IMR-90 (cell line): Measurements from ENCODE around the gene CLP1. TPM values are rescaled to one million over a fixed set of nuclear protein-coding genes. Genes with fewer than 3 reads are reported as not detected.

Source experiments
- ATAC-seq: fragments of 200-7000 bp; cut with Tn5 transposase; 2 replicates; pipeline ENCODE4 v1.9.1; 2020; ENCODE audit warnings: low read depth, mild to moderate bottlenecking, moderate library complexity
- BruUV-seq: library from RNA; stranded (reverse); fragments of 400-500 nt; replicated peaks from 2 replicates; lab custom pipeline; 2021; lab: Mats Ljungman, UMichigan
- CTCF ChIA-PET: fragments of 300-600 bp; formaldehyde crosslinking; extraction: SDS; loops from one replicate; lab custom pipeline; 2021; ENCODE audit warnings: antibody characterized with exemption; lab: Yijun Ruan, JAX
- POLR2A ChIA-PET: fragments of 300-600 bp; sonication (Branson Sonifier 250); formaldehyde crosslinking; loops from one replicate; lab custom pipeline; 2022; ENCODE audit warnings: antibody characterized with exemption; ENCODE audit not compliant: unreplicated experiment; lab: Charles Lee
- DNase-seq: peaks from one replicate; pipeline ENCODE4 v3.0.0; 2013
- H2AFZ ChIP-seq: replicated peaks from 2 replicates; pipeline ENCODE3; 2013; ENCODE audit warnings: low read length, mild to moderate bottlenecking; ENCODE audit not compliant: poor library complexity
- H2AK5ac ChIP-seq: 2 replicates; pipeline ENCODE4 v1.6.1; 2013; ENCODE audit warnings: low read depth, low read length, inconsistent platforms
- H2AK9ac ChIP-seq: replicated peaks from 2 replicates; pipeline ENCODE3; 2013; ENCODE audit warnings: mild to moderate bottlenecking, low read depth, low read length, moderate library complexity; ENCODE audit not compliant: poor library complexity
- H2BK120ac ChIP-seq: 2 replicates; pipeline ENCODE4 v1.6.1; 2013; ENCODE audit warnings: low read depth, low read length, inconsistent platforms
- H2BK15ac ChIP-seq: 3 replicates; pipeline ENCODE4 v1.6.1; 2013; ENCODE audit warnings: low read depth, low read length, inconsistent platforms
- H2BK20ac ChIP-seq: 2 replicates; pipeline ENCODE4 v1.6.1; 2013; ENCODE audit warnings: low read depth, mild to moderate bottlenecking, inconsistent platforms, low read length, moderate library complexity
- H2BK5ac ChIP-seq: 2 replicates; pipeline ENCODE4 v1.6.1; 2013; ENCODE audit warnings: mild to moderate bottlenecking, low read depth, low read length, inconsistent platforms; ENCODE audit not compliant: poor library complexity, severe bottlenecking
- H3K14ac ChIP-seq: replicated peaks from 2 replicates; pipeline ENCODE4 v1.6.1; 2013; ENCODE audit warnings: low read depth, low read length, inconsistent platforms
- H3K18ac ChIP-seq: 2 replicates; pipeline ENCODE4 v1.6.1; 2013; ENCODE audit warnings: low read depth, low read length, control low read depth
- H3K23ac ChIP-seq: 2 replicates; pipeline ENCODE4 v1.6.1; 2013; ENCODE audit warnings: low read depth, low read length, inconsistent platforms
- H3K27ac ChIP-seq: 2 replicates; pipeline ENCODE4 v1.5.1; 2013; ENCODE audit warnings: mild to moderate bottlenecking, control low read depth, low read length; ENCODE audit not compliant: insufficient read depth
- H3K27me3 ChIP-seq: 2 replicates; pipeline ENCODE4 v1.6.1; 2013; ENCODE audit warnings: low read length; ENCODE audit not compliant: control insufficient read depth, insufficient read depth
- H3K36me3 ChIP-seq: 2 replicates; pipeline ENCODE4 v1.6.1; 2013; ENCODE audit warnings: low read length, mixed read lengths; ENCODE audit not compliant: control insufficient read depth, insufficient read depth
- H3K4ac ChIP-seq: 2 replicates; pipeline ENCODE4 v1.6.1; 2013; ENCODE audit warnings: low read depth, low read length, inconsistent platforms
- H3K4me1 ChIP-seq: 2 replicates; pipeline ENCODE4 v1.6.1; 2013; ENCODE audit warnings: low read length, mixed read lengths; ENCODE audit not compliant: control insufficient read depth, insufficient read depth
- H3K4me2 ChIP-seq: 2 replicates; pipeline ENCODE4 v1.6.1; 2013; ENCODE audit warnings: low read depth, mild to moderate bottlenecking, control low read depth, low read length, moderate library complexity
- H3K4me3 ChIP-seq: 2 replicates; pipeline ENCODE4 v1.5.1; 2013; ENCODE audit warnings: low read depth, mild to moderate bottlenecking, control low read depth, low read length, moderate library complexity; ENCODE audit not compliant: insufficient read depth
- H3K56ac ChIP-seq: 2 replicates; pipeline ENCODE4 v1.6.1; 2013; ENCODE audit warnings: low read length, inconsistent platforms; ENCODE audit not compliant: insufficient read depth; ENCODE audit errors: extremely low read depth
- H3K79me1 ChIP-seq, 2 experiments: 2 replicates each; pipeline ENCODE4 v1.6.1; 2013; ENCODE audit warnings: low read length in 2 of 2, inconsistent platforms in 1 of 2, low read depth in 1 of 2
- H3K9ac ChIP-seq: 2 replicates; pipeline ENCODE4 v1.6.1; 2013; ENCODE audit warnings: low read depth, low read length, control low read depth
- H3K9me1 ChIP-seq: 2 replicates; pipeline ENCODE4 v1.6.1; 2013; ENCODE audit warnings: low read length, inconsistent platforms; ENCODE audit not compliant: insufficient read depth
- H3K9me3 ChIP-seq: 2 replicates; pipeline ENCODE4 v1.6.1; 2013; ENCODE audit warnings: low read length; ENCODE audit not compliant: control insufficient read depth, insufficient read depth
- H4K20me1 ChIP-seq: 2 replicates; pipeline ENCODE4 v1.6.1; 2013; ENCODE audit warnings: low read length, inconsistent platforms; ENCODE audit not compliant: insufficient read depth
- H4K5ac ChIP-seq: 2 replicates; pipeline ENCODE4 v1.6.1; 2013; ENCODE audit warnings: mild to moderate bottlenecking, low read depth, low read length, control low read depth
- H4K8ac ChIP-seq, 2 experiments: 2 replicates each; pipeline ENCODE4 v1.6.1; 2013; ENCODE audit warnings: low read depth in 2 of 2, low read length in 2 of 2, control low read depth in 1 of 2, inconsistent platforms in 1 of 2
- H4K91ac ChIP-seq: 2 replicates; pipeline ENCODE4 v1.6.1; 2013; ENCODE audit warnings: low read depth, low read length, inconsistent platforms; ENCODE audit not compliant: insufficient read depth
- BHLHE40 ChIP-seq: fragments of 150-350 bp; IDR thresholded peaks from 2 replicates; pipeline ENCODE4 v1.6.1; 2016; ENCODE audit warnings: mild to moderate bottlenecking, low read depth, low read length
- CEBPB ChIP-seq: IDR thresholded peaks from 2 replicates; pipeline ENCODE4 v1.6.1; 2012; ENCODE audit warnings: low read depth, low read length, improper control_type of control experiment
- CHD1 ChIP-seq: IDR thresholded peaks from 2 replicates; pipeline ENCODE4 v1.6.1; 2012; ENCODE audit warnings: low read depth, low read length, improper control_type of control experiment
- FOS ChIP-seq: fragments of 150-350 bp; IDR thresholded peaks from 2 replicates; pipeline ENCODE4 v1.6.1; 2016; ENCODE audit warnings: low read depth, low read length
- MAFK ChIP-seq: IDR thresholded peaks from 2 replicates; pipeline ENCODE4 v1.6.1; 2012; ENCODE audit warnings: low read depth, low read length, improper control_type of control experiment
- MAZ ChIP-seq: IDR thresholded peaks from 2 replicates; pipeline ENCODE4 v1.6.1; 2012; ENCODE audit warnings: low read depth, mild to moderate bottlenecking, low read length, improper control_type of control experiment, moderate library complexity, borderline replicate concordance
- MXI1 ChIP-seq: IDR thresholded peaks from 2 replicates; pipeline ENCODE4 v1.6.1; 2012; ENCODE audit warnings: low read depth, mild to moderate bottlenecking, low read length, moderate library complexity, borderline replicate concordance
- NFE2L2 ChIP-seq: fragments of 150-350 bp; IDR thresholded peaks from 2 replicates; pipeline ENCODE4 v1.6.1; 2016; ENCODE audit warnings: low read depth, mild to moderate bottlenecking, low read length
- POLR2A ChIP-seq: IDR thresholded peaks from 2 replicates; pipeline ENCODE4 v1.6.1; 2012; ENCODE audit warnings: mild to moderate bottlenecking, low read depth, low read length
- RAD21 ChIP-seq: IDR thresholded peaks from 2 replicates; pipeline ENCODE4 v1.6.1; 2012; ENCODE audit warnings: low read length, improper control_type of control experiment
- RCOR1 ChIP-seq: IDR thresholded peaks from 2 replicates; pipeline ENCODE4 v1.6.1; 2012; ENCODE audit warnings: mild to moderate bottlenecking, low read length, improper control_type of control experiment; ENCODE audit not compliant: insufficient replicate concordance
- RFX5 ChIP-seq: IDR thresholded peaks from 2 replicates; pipeline ENCODE4 v1.8.0; 2012; ENCODE audit warnings: low read depth, mild to moderate bottlenecking, low read length, moderate library complexity
- SMC3 ChIP-seq: fragments of 150-350 bp; IDR thresholded peaks from 2 replicates; pipeline ENCODE4 v1.6.1; 2016; ENCODE audit warnings: low read depth, mild to moderate bottlenecking, antibody characterized with exemption, low read length, moderate library complexity
- WGBS, 2 experiments: methylation state at CpG; one replicate each; pipeline versions ENCODE4 v1.1.5 to v1.1.7; 2013; ENCODE audit warnings: missing lambda C conversion rate in 2 of 2; ENCODE audit not compliant: insufficient read length in 1 of 2; ENCODE audit errors: extremely low coverage in 2 of 2; 5-methylcytosine and 5-hydroxymethylcytosine counted together
- dilution Hi-C: fragments of 300-500 bp; cut with HindIII; formaldehyde crosslinking; loops from one replicate; pipeline ENCODE4 v1.14.3; 2018; ENCODE audit warnings: low sequenced_read_pairs; ENCODE audit not compliant: unreplicated experiment
- in situ Hi-C: fragments of 300-500 bp; cut with MboI; formaldehyde crosslinking; loops from 3 replicates; pipeline ENCODE4 v1.14.3; 2019; ENCODE audit warnings: low sequenced_read_pairs, inconsistent platforms, mixed read lengths
- intact Hi-C: fragments of 100-400 bp; cut with micrococcal nuclease; formaldehyde crosslinking; loops from 2 replicates; pipeline ENCODE4 v1.10.0; 2022
- polyA plus RNA-seq, 3 experiments: library from polyadenylated mRNA; depleted of rRNA; stranded (reverse); fragments of >200 nt; gene quantifications; 2 replicates each; pipeline ENCODE4 v1.2.3, GENCODE V29; 2012; ENCODE audit warnings: low replicate concordance in 1 of 3
- total RNA-seq: library from RNA; depleted of rRNA; stranded (reverse); fragments of >200 nt; gene quantifications from 2 replicates; pipeline ENCODE4 v1.2.3, GENCODE V29; 2012
- TF ChIP-seq, protein P1 (sequence below): fragments of 150-350 bp; IDR thresholded peaks from 2 replicates; pipeline ENCODE4 v1.6.1; 2016; ENCODE audit warnings: low read depth, mild to moderate bottlenecking, low read length, moderate library complexity, borderline replicate concordance
- TF ChIP-seq, protein P2 (sequence below): conservative IDR thresholded peaks from 2 replicates; pipeline ENCODE4 v1.5.1; 2012; ENCODE audit warnings: mild to moderate bottlenecking, low read depth, low read length, improper control_type of control experiment
- TF ChIP-seq, protein P3 (sequence below): fragments of 150-350 bp; IDR thresholded peaks from 2 replicates; pipeline ENCODE4 v1.6.1; 2017; ENCODE audit warnings: mild to moderate bottlenecking, antibody characterized with exemption, low read length, low read depth

Gene CLP1
- total and polyA plus RNA-seq, 2 of the 4 experiments (the other 2 are of a cell fraction) = 16.5 to 24.0 TPM

DNA sequence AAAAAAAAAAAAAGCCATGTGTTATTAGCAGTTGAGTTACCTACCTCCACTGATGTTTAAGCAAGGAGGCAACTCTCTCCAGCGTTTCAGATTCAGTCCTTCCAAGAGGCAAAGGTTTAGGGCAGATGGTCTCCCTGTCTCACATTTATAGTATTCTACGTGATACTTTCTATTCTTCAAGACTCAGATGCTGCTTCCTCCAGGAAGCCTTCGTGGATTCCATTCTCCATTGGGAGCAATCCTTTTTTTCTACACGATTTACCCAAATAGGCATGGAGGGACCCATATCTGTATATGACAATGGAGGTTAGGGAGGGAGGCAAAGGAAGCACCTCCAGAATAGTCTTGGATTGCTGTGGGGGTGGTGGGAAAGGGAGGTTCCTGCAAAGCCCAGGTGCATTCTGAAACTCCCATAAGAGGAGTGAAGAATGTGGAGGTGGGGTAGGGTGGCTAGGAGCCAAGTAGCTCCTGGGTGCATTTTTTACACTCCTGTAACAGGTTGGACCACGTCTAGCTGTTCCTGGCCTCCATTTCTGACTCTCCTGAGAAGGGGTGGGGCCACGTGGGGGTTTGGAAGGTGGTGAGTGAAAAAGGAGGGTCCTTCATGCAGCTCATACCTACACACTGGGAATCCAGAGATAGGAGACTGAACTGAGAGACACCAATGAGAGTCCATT lies 24.0 kb upstream of the CLP1 start:
- Histone ChIP-seq H2BK20ac (no peak overlapping the region), H3K14ac (no peak overlapping the region), H4K8ac (no peak overlapping the region), H3K9me3 (no peaks in the 10 kb centered on the region), H3K9me1 (peaks cover 6% of the 10 kb centered on the region), H3K18ac (no peak overlapping the region), H4K5ac (no peak overlapping the region), H2BK120ac (no peak overlapping the region), H3K9ac (no peak overlapping the region), H3K4me3 (no peak overlapping the region), H2AK5ac (no peak overlapping the region), H3K56ac (no peak overlapping the region), H4K91ac (no peak overlapping the region), H2BK5ac (no peak overlapping the region), H2BK15ac (no peak overlapping the region), H4K20me1 (no peaks in the 10 kb centered on the region), H3K36me3 (no peaks in the 10 kb centered on the region), H3K4me1 (peaks cover 3% of the 10 kb centered on the region), H3K27me3 (peaks cover 30% of the 10 kb centered on the region), H3K4ac (no peak overlapping the region), H3K23ac (no peak overlapping the region), H3K27ac (no peak overlapping the region), H2AFZ (no peak overlapping the region), H3K4me2 (no peak overlapping the region), H2AK9ac (no peak overlapping the region), H3K79me1 (peaks cover 2 to 8% of the 10 kb centered on the region in 2 experiments; a peak in 2 of 4 replicates)
- DNase-seq = no peak
- dilution Hi-C loops = no loop called here
- TF ChIP-seq CEBPB (no peak), MAFK (no peak), RFX5 (no peak), MAZ (no peak), RAD21 (no peak), RCOR1 (no peak), CHD1 (no peak), MXI1 (no peak), POLR2A (no peak), SMC3 (no peak), NFE2L2 (no peak), FOS (no peak), BHLHE40 (no peak)
- TF ChIP-seq, protein P1, sequence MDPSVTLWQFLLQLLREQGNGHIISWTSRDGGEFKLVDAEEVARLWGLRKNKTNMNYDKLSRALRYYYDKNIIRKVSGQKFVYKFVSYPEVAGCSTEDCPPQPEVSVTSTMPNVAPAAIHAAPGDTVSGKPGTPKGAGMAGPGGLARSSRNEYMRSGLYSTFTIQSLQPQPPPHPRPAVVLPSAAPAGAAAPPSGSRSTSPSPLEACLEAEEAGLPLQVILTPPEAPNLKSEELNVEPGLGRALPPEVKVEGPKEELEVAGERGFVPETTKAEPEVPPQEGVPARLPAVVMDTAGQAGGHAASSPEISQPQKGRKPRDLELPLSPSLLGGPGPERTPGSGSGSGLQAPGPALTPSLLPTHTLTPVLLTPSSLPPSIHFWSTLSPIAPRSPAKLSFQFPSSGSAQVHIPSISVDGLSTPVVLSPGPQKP = no peak
- TF ChIP-seq, protein P2, sequence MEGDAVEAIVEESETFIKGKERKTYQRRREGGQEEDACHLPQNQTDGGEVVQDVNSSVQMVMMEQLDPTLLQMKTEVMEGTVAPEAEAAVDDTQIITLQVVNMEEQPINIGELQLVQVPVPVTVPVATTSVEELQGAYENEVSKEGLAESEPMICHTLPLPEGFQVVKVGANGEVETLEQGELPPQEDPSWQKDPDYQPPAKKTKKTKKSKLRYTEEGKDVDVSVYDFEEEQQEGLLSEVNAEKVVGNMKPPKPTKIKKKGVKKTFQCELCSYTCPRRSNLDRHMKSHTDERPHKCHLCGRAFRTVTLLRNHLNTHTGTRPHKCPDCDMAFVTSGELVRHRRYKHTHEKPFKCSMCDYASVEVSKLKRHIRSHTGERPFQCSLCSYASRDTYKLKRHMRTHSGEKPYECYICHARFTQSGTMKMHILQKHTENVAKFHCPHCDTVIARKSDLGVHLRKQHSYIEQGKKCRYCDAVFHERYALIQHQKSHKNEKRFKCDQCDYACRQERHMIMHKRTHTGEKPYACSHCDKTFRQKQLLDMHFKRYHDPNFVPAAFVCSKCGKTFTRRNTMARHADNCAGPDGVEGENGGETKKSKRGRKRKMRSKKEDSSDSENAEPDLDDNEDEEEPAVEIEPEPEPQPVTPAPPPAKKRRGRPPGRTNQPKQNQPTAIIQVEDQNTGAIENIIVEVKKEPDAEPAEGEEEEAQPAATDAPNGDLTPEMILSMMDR = no peak
- TF ChIP-seq, protein P3, sequence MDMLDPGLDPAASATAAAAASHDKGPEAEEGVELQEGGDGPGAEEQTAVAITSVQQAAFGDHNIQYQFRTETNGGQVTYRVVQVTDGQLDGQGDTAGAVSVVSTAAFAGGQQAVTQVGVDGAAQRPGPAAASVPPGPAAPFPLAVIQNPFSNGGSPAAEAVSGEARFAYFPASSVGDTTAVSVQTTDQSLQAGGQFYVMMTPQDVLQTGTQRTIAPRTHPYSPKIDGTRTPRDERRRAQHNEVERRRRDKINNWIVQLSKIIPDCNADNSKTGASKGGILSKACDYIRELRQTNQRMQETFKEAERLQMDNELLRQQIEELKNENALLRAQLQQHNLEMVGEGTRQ = no peak
- CTCF ChIA-PET = interaction anchor here (0.5 kb wide), 1 partner anchor 943 kb away, joined by 3 read pairs; no protein-coding TSS in a partner anchor
- in situ Hi-C loops = no loop called here
- intact Hi-C loops = no loop called here
- no peak for ATAC-seq
- POLR2A ChIA-PET = no interaction called here
- WGBS, 2 experiments = 55% methylated on average over 2 of the region's 6 CpGs; no CpG with 5 or more reads in 1 of the 2 experiments
- no TSS peak for BruUV-seq
